NCI-H2227 (cell line): ENCODE data around the gene SPHK1.

Experiments used
- DNase-seq: peaks from one replicate; lab custom pipeline; 2025; ENCODE audit not compliant: unreplicated experiment; lab: John Stamatoyannopoulos, UW

Gene SPHK1

GRCh38 chr17:76405967-76406647 is 21.7 kb downstream of the SPHK1 start:
- peak; percentile 76 for DNase-seq

- no peak for DNase-seq
Observed at GRCh38 chr17:76407509-76407908, 23.1 kb downstream of the SPHK1 start.

GRCh38 chr17:76408037-76408849 is 23.8 kb downstream of the SPHK1 start:
- peak; percentile 72 for DNase-seq

- no peak for DNase-seq
Observed at GRCh38 chr17:76410328-76410965, 26.0 kb downstream of the SPHK1 start.

GRCh38 chr17:76411247-76411646 is 26.8 kb downstream of the SPHK1 start:
- no peak for DNase-seq

GRCh38 chr17:76414334-76415295 is 30.2 kb downstream of the SPHK1 start:
- peak; percentile 69 for DNase-seq

GRCh38 chr17:76415786-76416185 is 31.4 kb downstream of the SPHK1 start:
- DNase-seq, result no peak

GRCh38 chr17:76416457-76416856 is 32.0 kb downstream of the SPHK1 start:
- no peak for DNase-seq

- DNase-seq, result no peak
Observed at GRCh38 chr17:76416899-76417298, 32.5 kb downstream of the SPHK1 start.

- DNase-seq, result no peak
Observed at GRCh38 chr17:76417499-76418143, 33.2 kb downstream of the SPHK1 start.

- no peak for DNase-seq
Observed at GRCh38 chr17:76419576-76420260, 35.3 kb downstream of the SPHK1 start.

GRCh38 chr17:76420356-76421043 is 36.1 kb downstream of the SPHK1 start:
- DNase-seq, result no peak

GRCh38 chr17:76421044-76421407 is 36.6 kb downstream of the SPHK1 start:
- DNase-seq, result peak; percentile 24

GRCh38 chr17:76422406-76422805 is 38.0 kb downstream of the SPHK1 start:
- DNase-seq, result no peak

GRCh38 chr17:76422860-76423259 is 38.5 kb downstream of the SPHK1 start:
- DNase-seq, result no peak

GRCh38 chr17:76426853-76427252 is 42.4 kb downstream of the SPHK1 start:
- no peak for DNase-seq

GRCh38 chr17:76427501-76428231 is 43.3 kb downstream of the SPHK1 start:
- no peak for DNase-seq

- no peak for DNase-seq
Observed at GRCh38 chr17:76428511-76428910, 44.1 kb downstream of the SPHK1 start.

GRCh38 chr17:76431509-76431908 is 47.1 kb downstream of the SPHK1 start:
- no peak for DNase-seq
